ENCODE measurements around the gene BCL7C. TPM values are rescaled to one million over a fixed set of nuclear protein-coding genes. Genes with fewer than 3 reads are reported as not detected.

BCL7C gene
- total and polyA plus RNA-seq, 2 of the 13 experiments (the other 11 are each of a cell fraction or from before 2014, with no cell fraction given) = 17.7 to 33.8 TPM

DNA sequence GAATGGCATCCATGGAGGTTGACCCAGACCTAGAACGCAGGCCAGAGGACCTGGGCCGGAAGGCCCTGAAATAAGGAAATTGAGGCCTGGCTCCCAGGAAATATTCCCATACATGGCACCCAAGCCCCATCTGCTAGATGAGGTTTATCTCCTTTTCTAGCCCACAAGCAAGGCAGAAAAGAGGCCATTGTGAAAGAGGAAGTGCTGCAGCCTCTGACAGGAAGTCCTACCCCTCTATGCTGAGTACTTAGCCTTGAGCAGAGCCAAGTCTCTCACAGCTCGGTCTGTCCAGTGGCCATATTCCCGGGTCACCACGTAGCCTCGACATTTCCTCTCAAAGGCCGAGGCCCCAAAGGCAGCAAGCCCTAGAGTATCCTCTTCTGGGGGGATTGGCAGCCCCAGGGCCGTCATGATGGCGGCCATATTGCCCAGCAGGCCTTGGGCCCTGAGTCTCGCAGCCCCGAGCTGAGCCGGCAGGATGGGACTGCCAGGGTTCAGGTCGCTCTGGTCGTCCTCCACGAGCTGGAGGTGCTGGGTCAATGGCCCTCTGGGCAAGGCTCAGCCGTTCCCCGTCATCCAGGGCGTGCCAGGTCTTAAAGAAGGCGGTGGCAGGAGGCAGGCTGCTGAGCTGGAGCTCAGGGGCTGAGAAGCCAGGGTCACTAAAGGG is 10.4 kb upstream of the BCL7C start (continued):
- TF ChIP-seq, protein P1, sequence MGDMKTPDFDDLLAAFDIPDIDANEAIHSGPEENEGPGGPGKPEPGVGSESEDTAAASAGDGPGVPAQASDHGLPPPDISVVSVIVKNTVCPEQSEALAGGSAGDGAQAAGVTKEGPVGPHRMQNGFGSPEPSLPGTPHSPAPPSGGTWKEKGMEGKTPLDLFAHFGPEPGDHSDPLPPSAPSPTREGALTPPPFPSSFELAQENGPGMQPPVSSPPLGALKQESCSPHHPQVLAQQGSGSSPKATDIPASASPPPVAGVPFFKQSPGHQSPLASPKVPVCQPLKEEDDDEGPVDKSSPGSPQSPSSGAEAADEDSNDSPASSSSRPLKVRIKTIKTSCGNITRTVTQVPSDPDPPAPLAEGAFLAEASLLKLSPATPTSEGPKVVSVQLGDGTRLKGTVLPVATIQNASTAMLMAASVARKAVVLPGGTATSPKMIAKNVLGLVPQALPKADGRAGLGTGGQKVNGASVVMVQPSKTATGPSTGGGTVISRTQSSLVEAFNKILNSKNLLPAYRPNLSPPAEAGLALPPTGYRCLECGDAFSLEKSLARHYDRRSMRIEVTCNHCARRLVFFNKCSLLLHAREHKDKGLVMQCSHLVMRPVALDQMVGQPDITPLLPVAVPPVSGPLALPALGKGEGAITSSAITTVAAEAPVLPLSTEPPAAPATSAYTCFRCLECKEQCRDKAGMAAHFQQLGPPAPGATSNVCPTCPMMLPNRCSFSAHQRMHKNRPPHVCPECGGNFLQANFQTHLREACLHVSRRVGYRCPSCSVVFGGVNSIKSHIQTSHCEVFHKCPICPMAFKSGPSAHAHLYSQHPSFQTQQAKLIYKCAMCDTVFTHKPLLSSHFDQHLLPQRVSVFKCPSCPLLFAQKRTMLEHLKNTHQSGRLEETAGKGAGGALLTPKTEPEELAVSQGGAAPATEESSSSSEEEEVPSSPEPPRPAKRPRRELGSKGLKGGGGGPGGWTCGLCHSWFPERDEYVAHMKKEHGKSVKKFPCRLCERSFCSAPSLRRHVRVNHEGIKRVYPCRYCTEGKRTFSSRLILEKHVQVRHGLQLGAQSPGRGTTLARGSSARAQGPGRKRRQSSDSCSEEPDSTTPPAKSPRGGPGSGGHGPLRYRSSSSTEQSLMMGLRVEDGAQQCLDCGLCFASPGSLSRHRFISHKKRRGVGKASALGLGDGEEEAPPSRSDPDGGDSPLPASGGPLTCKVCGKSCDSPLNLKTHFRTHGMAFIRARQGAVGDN (CRISPR knock-in tag; IDR thresholded peaks at IDR 0.05) = peak; percentile 30; the same call in 1 of the 2 replicates
- TF ChIP-seq, protein P2, sequence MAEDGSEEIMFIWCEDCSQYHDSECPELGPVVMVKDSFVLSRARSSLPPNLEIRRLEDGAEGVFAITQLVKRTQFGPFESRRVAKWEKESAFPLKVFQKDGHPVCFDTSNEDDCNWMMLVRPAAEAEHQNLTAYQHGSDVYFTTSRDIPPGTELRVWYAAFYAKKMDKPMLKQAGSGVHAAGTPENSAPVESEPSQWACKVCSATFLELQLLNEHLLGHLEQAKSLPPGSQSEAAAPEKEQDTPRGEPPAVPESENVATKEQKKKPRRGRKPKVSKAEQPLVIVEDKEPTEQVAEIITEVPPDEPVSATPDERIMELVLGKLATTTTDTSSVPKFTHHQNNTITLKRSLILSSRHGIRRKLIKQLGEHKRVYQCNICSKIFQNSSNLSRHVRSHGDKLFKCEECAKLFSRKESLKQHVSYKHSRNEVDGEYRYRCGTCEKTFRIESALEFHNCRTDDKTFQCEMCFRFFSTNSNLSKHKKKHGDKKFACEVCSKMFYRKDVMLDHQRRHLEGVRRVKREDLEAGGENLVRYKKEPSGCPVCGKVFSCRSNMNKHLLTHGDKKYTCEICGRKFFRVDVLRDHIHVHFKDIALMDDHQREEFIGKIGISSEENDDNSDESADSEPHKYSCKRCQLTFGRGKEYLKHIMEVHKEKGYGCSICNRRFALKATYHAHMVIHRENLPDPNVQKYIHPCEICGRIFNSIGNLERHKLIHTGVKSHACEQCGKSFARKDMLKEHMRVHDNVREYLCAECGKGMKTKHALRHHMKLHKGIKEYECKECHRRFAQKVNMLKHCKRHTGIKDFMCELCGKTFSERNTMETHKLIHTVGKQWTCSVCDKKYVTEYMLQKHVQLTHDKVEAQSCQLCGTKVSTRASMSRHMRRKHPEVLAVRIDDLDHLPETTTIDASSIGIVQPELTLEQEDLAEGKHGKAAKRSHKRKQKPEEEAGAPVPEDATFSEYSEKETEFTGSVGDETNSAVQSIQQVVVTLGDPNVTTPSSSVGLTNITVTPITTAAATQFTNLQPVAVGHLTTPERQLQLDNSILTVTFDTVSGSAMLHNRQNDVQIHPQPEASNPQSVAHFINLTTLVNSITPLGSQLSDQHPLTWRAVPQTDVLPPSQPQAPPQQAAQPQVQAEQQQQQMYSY (CRISPR knock-in tag; IDR thresholded peaks at IDR 0.05) = no peak
- TF ChIP-seq, protein P3, sequence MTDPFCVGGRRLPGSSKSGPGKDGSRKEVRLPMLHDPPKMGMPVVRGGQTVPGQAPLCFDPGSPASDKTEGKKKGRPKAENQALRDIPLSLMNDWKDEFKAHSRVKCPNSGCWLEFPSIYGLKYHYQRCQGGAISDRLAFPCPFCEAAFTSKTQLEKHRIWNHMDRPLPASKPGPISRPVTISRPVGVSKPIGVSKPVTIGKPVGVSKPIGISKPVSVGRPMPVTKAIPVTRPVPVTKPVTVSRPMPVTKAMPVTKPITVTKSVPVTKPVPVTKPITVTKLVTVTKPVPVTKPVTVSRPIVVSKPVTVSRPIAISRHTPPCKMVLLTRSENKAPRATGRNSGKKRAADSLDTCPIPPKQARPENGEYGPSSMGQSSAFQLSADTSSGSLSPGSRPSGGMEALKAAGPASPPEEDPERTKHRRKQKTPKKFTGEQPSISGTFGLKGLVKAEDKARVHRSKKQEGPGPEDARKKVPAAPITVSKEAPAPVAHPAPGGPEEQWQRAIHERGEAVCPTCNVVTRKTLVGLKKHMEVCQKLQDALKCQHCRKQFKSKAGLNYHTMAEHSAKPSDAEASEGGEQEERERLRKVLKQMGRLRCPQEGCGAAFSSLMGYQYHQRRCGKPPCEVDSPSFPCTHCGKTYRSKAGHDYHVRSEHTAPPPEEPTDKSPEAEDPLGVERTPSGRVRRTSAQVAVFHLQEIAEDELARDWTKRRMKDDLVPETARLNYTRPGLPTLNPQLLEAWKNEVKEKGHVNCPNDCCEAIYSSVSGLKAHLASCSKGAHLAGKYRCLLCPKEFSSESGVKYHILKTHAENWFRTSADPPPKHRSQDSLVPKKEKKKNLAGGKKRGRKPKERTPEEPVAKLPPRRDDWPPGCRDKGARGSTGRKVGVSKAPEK (CRISPR knock-in tag; IDR thresholded peaks at IDR 0.05; ENCODE audit: borderline replicate concordance) = no peak
- TF ChIP-seq, protein P4, sequence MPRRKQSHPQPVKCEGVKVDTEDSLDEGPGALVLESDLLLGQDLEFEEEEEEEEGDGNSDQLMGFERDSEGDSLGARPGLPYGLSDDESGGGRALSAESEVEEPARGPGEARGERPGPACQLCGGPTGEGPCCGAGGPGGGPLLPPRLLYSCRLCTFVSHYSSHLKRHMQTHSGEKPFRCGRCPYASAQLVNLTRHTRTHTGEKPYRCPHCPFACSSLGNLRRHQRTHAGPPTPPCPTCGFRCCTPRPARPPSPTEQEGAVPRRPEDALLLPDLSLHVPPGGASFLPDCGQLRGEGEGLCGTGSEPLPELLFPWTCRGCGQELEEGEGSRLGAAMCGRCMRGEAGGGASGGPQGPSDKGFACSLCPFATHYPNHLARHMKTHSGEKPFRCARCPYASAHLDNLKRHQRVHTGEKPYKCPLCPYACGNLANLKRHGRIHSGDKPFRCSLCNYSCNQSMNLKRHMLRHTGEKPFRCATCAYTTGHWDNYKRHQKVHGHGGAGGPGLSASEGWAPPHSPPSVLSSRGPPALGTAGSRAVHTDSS (CRISPR knock-in tag; conservative IDR thresholded peaks at IDR 0.05) = no peak
- peak; percentile 41; the same call in 1 of the 2 replicates for TF ChIP-seq PHF20 (CRISPR knock-in tag; IDR thresholded peaks at IDR 0.05)
- TF ChIP-seq ZNF720 (CRISPR knock-in tag; IDR thresholded peaks at IDR 0.05) = no peak
- no peak for TF ChIP-seq ZNF30 (CRISPR knock-in tag; IDR thresholded peaks at IDR 0.05)
- TF ChIP-seq ZNF274 (CRISPR knock-in tag; IDR thresholded peaks at IDR 0.05) = peak; percentile 52; the same call in 1 of the 2 replicates
- peak; percentile 41 for TF ChIP-seq GABPA (IDR thresholded peaks at IDR 0.05; ENCODE audit: low read depth, low read length)
- TF ChIP-seq GABPA (CRISPR knock-in tag; IDR thresholded peaks at IDR 0.05; ENCODE audit: low read depth) = no peak
- no peak for TF ChIP-seq ZNF605 (CRISPR knock-in tag; IDR thresholded peaks at IDR 0.05)

All from HepG2 (cell line).